GM12878 (cell line): ENCODE measurements around the gene CYSTM1.

Experiments used
- BRCA1 ChIP-seq: IDR thresholded peaks from 2 replicates; pipeline ENCODE4 v1.6.1; 2011; ENCODE audit warnings: low read depth, low read length, improper control_type of control experiment
- ZNF274 ChIP-seq: IDR thresholded peaks from one replicate; pipeline ENCODE4 v1.8.0; 2011; ENCODE audit not compliant: insufficient read length, insufficient read depth

GRCh38 chr5:140223567-140223966 is 48.6 kb downstream of the CYSTM1 start:
- TF ChIP-seq ZNF274: no peak
- no peak for TF ChIP-seq BRCA1
